Renal pelvis (tissue), 4 donors: ENCODE data around the gene MTMR6. TPM values are rescaled to one million over a fixed set of nuclear protein-coding genes. Genes with fewer than 3 reads are reported as not detected.

Experiments used
- DNase-seq: peaks from one replicate; pipeline ENCODE4 v3.0.0-alpha.2; 2013
- polyA plus RNA-seq, 3 donors: library from polyadenylated mRNA; unstranded; fragments of 120-200 nt; gene quantifications; one replicate each; pipeline ENCODE4 v1.2.1, GENCODE V29; 2013; ENCODE audit not compliant: insufficient read length in 3 of 3

MTMR6 gene
- polyA plus RNA-seq, 3 donors, result 15.2 to 18.9 (median 16.4) TPM

- peak; percentile 24 for DNase-seq
Observed at GRCh38 chr13:25286308-25286968, 850 bp downstream of the MTMR6 start.

- DNase-seq, result no peak
Observed at GRCh38 chr13:25281935-25282332, 5.4 kb downstream of the MTMR6 start.

GRCh38 chr13:25281193-25281934, 5.9 kb downstream of the MTMR6 start:
- no peak for DNase-seq

GRCh38 chr13:25280396-25280795, 6.9 kb downstream of the MTMR6 start:
- DNase-seq, result no peak

- DNase-seq, result no peak
Observed at GRCh38 chr13:25276748-25277147, 10.5 kb downstream of the MTMR6 start.

- no peak for DNase-seq
Observed at GRCh38 chr13:25268561-25268960, 18.7 kb downstream of the MTMR6 start.

- DNase-seq, result no peak
Observed at GRCh38 chr13:25267715-25268114, 19.6 kb downstream of the MTMR6 start.

GRCh38 chr13:25266706-25267105, 20.6 kb downstream of the MTMR6 start:
- DNase-seq, result no peak

- no peak for DNase-seq
Observed at GRCh38 chr13:25262261-25262660, 25.0 kb downstream of the MTMR6 start.

GRCh38 chr13:25253702-25254101, 33.6 kb downstream of the MTMR6 start:
- DNase-seq, result no peak

GRCh38 chr13:25252752-25253151, 34.5 kb downstream of the MTMR6 start:
- no peak for DNase-seq

- DNase-seq, result no peak
Observed at GRCh38 chr13:25252225-25252624, 35.1 kb downstream of the MTMR6 start.

- DNase-seq, result peak; percentile 5
Observed at GRCh38 chr13:25249001-25249543, 38.2 kb downstream of the MTMR6 start.

- no peak for DNase-seq
Observed at GRCh38 chr13:25248071-25248470, 39.2 kb downstream of the MTMR6 start.

GRCh38 chr13:25247360-25247759, 39.9 kb downstream of the MTMR6 start:
- DNase-seq, result no peak

- no peak for DNase-seq
Observed at GRCh38 chr13:25244123-25244522, 43.2 kb downstream of the MTMR6 start.

- no peak for DNase-seq
Observed at GRCh38 chr13:25242956-25243355, 44.3 kb downstream of the MTMR6 start.

- no peak for DNase-seq
Observed at GRCh38 chr13:25241007-25241406, 46.3 kb downstream of the MTMR6 start.

GRCh38 chr13:25237083-25237482, 50.2 kb downstream of the MTMR6 start:
- no peak for DNase-seq

GRCh38 chr13:25233861-25234260, 53.4 kb downstream of the MTMR6 start:
- DNase-seq, result no peak

GRCh38 chr13:25232937-25233515, 54.3 kb downstream of the MTMR6 start:
- peak; percentile 24 for DNase-seq

GRCh38 chr13:25231517-25231916, 55.8 kb downstream of the MTMR6 start:
- no peak for DNase-seq

- DNase-seq, result no peak
Observed at GRCh38 chr13:25227690-25228089, 59.6 kb downstream of the MTMR6 start.
